HL-60 (cell line): ENCODE data around the gene ENO1.

Source experiments
- POLR2AphosphoS5 ChIP-seq: IDR thresholded peaks from 2 replicates; pipeline ENCODE4 v1.6.1; 2012; ENCODE audit warnings: low read depth
- TF ChIP-seq, protein P1 (sequence below): IDR thresholded peaks from one replicate; pipeline ENCODE4 v1.5.1; 2011; ENCODE audit warnings: low read length, control low read depth, inconsistent platforms; ENCODE audit not compliant: insufficient read depth
- TF ChIP-seq, protein P2 (sequence below): IDR thresholded peaks from 2 replicates; pipeline ENCODE4 v1.6.1; 2012; ENCODE audit warnings: low read depth; ENCODE audit not compliant: insufficient replicate concordance

DNA sequence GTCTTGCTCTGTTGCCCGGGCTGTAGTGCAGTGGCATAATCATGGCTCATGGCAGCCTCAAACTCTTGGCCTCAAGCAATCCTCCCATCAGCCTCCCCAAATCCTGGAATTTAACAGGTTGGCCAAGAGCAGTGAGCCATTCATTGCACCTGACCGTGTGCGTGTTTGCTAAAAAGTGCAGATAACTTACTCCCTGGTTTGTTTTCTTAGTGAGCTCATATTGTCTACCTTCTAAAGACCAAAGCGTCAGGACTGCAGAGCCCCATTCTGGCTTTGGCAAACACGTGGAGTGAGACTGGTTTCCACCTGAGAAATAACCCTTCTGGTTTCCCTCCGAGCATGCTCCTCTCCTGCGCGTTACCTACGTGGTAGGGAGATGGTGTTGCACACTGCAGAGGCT, 35.0 kb upstream of the ENO1 start:
- TF ChIP-seq POLR2AphosphoS5: no peak
- TF ChIP-seq, protein P1, sequence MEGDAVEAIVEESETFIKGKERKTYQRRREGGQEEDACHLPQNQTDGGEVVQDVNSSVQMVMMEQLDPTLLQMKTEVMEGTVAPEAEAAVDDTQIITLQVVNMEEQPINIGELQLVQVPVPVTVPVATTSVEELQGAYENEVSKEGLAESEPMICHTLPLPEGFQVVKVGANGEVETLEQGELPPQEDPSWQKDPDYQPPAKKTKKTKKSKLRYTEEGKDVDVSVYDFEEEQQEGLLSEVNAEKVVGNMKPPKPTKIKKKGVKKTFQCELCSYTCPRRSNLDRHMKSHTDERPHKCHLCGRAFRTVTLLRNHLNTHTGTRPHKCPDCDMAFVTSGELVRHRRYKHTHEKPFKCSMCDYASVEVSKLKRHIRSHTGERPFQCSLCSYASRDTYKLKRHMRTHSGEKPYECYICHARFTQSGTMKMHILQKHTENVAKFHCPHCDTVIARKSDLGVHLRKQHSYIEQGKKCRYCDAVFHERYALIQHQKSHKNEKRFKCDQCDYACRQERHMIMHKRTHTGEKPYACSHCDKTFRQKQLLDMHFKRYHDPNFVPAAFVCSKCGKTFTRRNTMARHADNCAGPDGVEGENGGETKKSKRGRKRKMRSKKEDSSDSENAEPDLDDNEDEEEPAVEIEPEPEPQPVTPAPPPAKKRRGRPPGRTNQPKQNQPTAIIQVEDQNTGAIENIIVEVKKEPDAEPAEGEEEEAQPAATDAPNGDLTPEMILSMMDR: no peak
- TF ChIP-seq, protein P2, sequence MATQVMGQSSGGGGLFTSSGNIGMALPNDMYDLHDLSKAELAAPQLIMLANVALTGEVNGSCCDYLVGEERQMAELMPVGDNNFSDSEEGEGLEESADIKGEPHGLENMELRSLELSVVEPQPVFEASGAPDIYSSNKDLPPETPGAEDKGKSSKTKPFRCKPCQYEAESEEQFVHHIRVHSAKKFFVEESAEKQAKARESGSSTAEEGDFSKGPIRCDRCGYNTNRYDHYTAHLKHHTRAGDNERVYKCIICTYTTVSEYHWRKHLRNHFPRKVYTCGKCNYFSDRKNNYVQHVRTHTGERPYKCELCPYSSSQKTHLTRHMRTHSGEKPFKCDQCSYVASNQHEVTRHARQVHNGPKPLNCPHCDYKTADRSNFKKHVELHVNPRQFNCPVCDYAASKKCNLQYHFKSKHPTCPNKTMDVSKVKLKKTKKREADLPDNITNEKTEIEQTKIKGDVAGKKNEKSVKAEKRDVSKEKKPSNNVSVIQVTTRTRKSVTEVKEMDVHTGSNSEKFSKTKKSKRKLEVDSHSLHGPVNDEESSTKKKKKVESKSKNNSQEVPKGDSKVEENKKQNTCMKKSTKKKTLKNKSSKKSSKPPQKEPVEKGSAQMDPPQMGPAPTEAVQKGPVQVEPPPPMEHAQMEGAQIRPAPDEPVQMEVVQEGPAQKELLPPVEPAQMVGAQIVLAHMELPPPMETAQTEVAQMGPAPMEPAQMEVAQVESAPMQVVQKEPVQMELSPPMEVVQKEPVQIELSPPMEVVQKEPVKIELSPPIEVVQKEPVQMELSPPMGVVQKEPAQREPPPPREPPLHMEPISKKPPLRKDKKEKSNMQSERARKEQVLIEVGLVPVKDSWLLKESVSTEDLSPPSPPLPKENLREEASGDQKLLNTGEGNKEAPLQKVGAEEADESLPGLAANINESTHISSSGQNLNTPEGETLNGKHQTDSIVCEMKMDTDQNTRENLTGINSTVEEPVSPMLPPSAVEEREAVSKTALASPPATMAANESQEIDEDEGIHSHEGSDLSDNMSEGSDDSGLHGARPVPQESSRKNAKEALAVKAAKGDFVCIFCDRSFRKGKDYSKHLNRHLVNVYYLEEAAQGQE: no peak
